Stomach (tissue), 19 donors: ENCODE measurements around the gene APOBEC3A. TPM values are rescaled to one million over a fixed set of nuclear protein-coding genes. Genes with fewer than 3 reads are reported as not detected.
A peak's percentile ranks its signal among the peaks of the same experiment; 100 is the strongest.

Experiments
- DNase-seq, 2 donors: peaks; one replicate each; pipeline versions ENCODE4 v3.0.0 to v3.0.0-alpha.2; 2013 to 2019
- H3K27ac ChIP-seq, 5 donors: fragments of 200-600 bp in 4 of 5; sonication (generic) in 4 of 5; one replicate each; pipeline ENCODE4 v1.5.1; 2013 to 2019; ENCODE audit warnings: mild to moderate bottlenecking in 1 of 5, moderate library complexity in 1 of 5
- H3K27me3 ChIP-seq, 3 donors: fragments of 200-600 bp; sonication (generic); one replicate each; pipeline ENCODE4 v1.5.1; 2017 to 2019; ENCODE audit warnings: mixed run types in 1 of 3
- H3K36me3 ChIP-seq, 4 donors: fragments of 200-600 bp; sonication (generic); 1 replicate in 3 of 4; 2 replicates in 1 of 4; pipeline ENCODE4 v1.5.1; 2016 to 2019
- H3K4me1 ChIP-seq, 4 donors: fragments of 200-600 bp; sonication (generic); one replicate each; pipeline ENCODE4 v1.5.1; 2016 to 2019
- H3K4me3 ChIP-seq, 4 donors: fragments of 200-600 bp; sonication (generic) in 3 of 4; one replicate each; pipeline ENCODE4 v1.5.1; 2016 to 2019; ENCODE audit warnings: mild to moderate bottlenecking in 1 of 4
- H3K9me3 ChIP-seq, 4 donors: fragments of 200-600 bp; sonication (generic); one replicate each; pipeline ENCODE4 v1.5.1; 2016 to 2019
- CTCF ChIP-seq, 7 experiments: fragments of 450-650 bp in 4 of 7; fragments of 200-600 bp in 3 of 7; sonication (generic) in 3 of 7; IDR thresholded peaks; one replicate each; pipeline ENCODE4 v1.5.1; 2016 to 2019; ENCODE audit warnings: antibody characterized with exemption in 7 of 7, control low read depth in 2 of 7, mild to moderate bottlenecking in 1 of 7
- EP300 ChIP-seq: sonication (generic); formaldehyde crosslinking; IDR thresholded peaks from one replicate; pipeline ENCODE4 v1.6.1; 2017; ENCODE audit warnings: antibody characterized with exemption
- POLR2A ChIP-seq, 4 donors: fragments of 450-650 bp; IDR thresholded peaks; one replicate each; pipeline ENCODE4 v1.6.1; 2016; ENCODE audit warnings: antibody characterized with exemption in 4 of 4, control low read depth in 2 of 4, mild to moderate bottlenecking in 1 of 4, moderate library complexity in 1 of 4
- POLR2AphosphoS5 ChIP-seq, 3 donors: sonication (generic); formaldehyde crosslinking; IDR thresholded peaks; one replicate each; pipeline ENCODE4 v1.6.1; 2016; ENCODE audit warnings: antibody characterized with exemption in 3 of 3
- WGBS, 5 donors: extraction: QIAGEN DNeasy Blood & Tissue Kit in 3 of 5; methylation state at CpG; one replicate each; pipeline versions ENCODE4 v1.1.5 to v1.1.7; 2013 to 2018; 5-methylcytosine and 5-hydroxymethylcytosine counted together
- intact Hi-C: fragments of 100-400 bp; cut with DNase I; formaldehyde crosslinking; loops from one replicate; pipeline ENCODE4 v1.15.1; 2023; ENCODE audit warnings: low total_unique reads
- long read RNA-seq, 10 donors: transcript quantifications; one replicate each; lab custom pipeline, GENCODE V29; 2026
- polyA plus RNA-seq, 3 donors: library from polyadenylated mRNA; stranded (reverse); fragments of 200-250 nt; gene quantifications; one replicate each; pipeline ENCODE4 v1.2.3, GENCODE V29; 2013
- total RNA-seq, 5 donors: library from RNA; depleted of rRNA; stranded (reverse); fragments of >200 nt; gene quantifications; one replicate each; pipeline versions ENCODE4 v1.1.0 to v1.2.3, GENCODE V29; 2014 to 2016
- donor health status: healthy with polysubstance abuse.
- donor health status: Bipolar disorder and iron deficiency.
- donor health status: healthy.

The APOBEC3A gene
- total RNA-seq (1 to 10 TPM in 2 of 5 donors, not detected in 3; 1.8 to 3.3 TPM), polyA plus RNA-seq (1 to 10 TPM in 2 of 3 donors, not detected in 1; 1.2 to 1.9 TPM)
- long read RNA-seq, donor 1, result 0 reads
- long read RNA-seq, donor 2, result 0 reads
- long read RNA-seq, donor 3, result 0 reads
- long read RNA-seq, donor 4, result 0 reads
- long read RNA-seq, donor 5, result 0 reads
- long read RNA-seq, donor 6, result 0 reads
- long read RNA-seq, donor 7, result 0 reads
- long read RNA-seq, donor 8, partial matches to known transcripts, result 0 of 1 reads
- long read RNA-seq, donor 8, other reads (novel, unspliced or antisense), result 0 of 1 reads
- long read RNA-seq, donor 9, result 0 reads
- long read RNA-seq, donor 10, result 0 reads

- 64 to 83% (median 75%) methylated on average over 11 of the region's 11 CpGs for WGBS, 5 donors
- Histone ChIP-seq H3K4me3 (no peak within 1 kb of the TSS), H3K36me3 (no peaks in the 10 kb centered on the region), H3K27ac (peak within 1 kb of the TSS in 2 of 5 donors; percentile 46 to 59), H3K9me3 (no peaks in the 10 kb centered on the region), H3K4me1 (peaks cover 11 to 25% (median 14%) of the 10 kb centered on the region in 4 donors), H3K27me3 (no peaks in the 10 kb centered on the region)
- TF ChIP-seq POLR2A (IDR thresholded peaks at IDR 0.05) (no peak), CTCF (IDR thresholded peaks at IDR 0.05) (no peak), POLR2AphosphoS5 (IDR thresholded peaks at IDR 0.05) (no peak), EP300 (no peak)
- intact Hi-C loops, result no loop called here
- DNase-seq, result peak; percentile 62 to 63
These were observed at the start of gene APOBEC3A for GRCh38 chr22:38957046-38957770. APOBEC3A (plus strand) TSS chr22:38957609; CDS start chr22:38957692, 83 bp downstream.

DNA sequence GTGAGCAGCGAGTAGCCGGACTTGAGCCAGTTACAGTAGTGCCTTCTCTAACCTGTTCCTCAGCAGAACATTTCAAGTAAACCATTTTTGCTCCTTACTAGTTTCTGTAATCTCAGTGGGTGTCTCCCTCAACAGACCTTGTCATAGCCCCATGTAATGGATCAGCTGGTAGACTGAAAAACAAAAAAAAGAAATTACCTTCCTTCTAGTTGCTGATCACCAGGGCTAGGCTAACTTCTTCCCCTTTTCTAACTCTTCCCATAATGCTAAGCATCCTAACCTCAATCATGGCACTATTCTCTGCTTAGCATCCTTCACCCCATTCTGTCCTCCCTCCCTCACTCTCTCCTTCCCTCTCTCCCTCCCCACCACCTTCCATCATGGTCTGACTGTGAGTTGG is 49.6 kb upstream of the APOBEC3A start:
- no peak overlapping the region for H3K4me3 ChIP-seq
- 32 to 75% (median 66%) methylated on average over 2 of the region's 2 CpGs for WGBS, 5 donors

DNA sequence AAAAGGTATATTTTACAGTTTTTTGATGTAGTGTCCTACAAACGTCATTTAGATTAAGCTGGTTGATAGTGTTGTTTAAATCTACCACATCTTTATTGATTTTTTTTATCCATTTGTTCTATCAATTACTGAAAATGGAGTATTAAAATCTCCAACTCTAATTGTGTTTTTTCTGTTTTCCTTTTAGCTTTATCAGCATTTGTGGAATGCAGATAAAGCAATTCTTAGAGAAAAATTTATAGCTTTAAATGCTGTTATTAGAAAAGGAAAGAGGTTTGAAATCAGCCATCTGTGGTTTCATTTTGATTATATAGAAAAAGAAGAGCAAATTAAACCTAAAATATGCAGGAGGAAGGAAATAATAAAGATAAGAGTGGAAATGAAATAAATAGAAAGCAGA is 46.0 kb upstream of the APOBEC3A start:
- TF ChIP-seq POLR2AphosphoS5 (IDR thresholded peaks at IDR 0.05), result no peak
- no peak for TF ChIP-seq EP300
- no peak for TF ChIP-seq CTCF (IDR thresholded peaks at IDR 0.05)
- no peak for TF ChIP-seq POLR2A (IDR thresholded peaks at IDR 0.05)
- no peaks in the 10 kb centered on the region for H3K9me3 ChIP-seq
- H3K36me3 ChIP-seq, result no peaks in the 10 kb centered on the region
- no peak for DNase-seq
- H3K27ac ChIP-seq, result no peak overlapping the region
- 14 to 55% (median 31%) methylated on average over 1 of the region's 1 CpG for WGBS, 5 donors
- no peak overlapping the region for H3K4me3 ChIP-seq
- peaks cover 0 to 14% (median 0%) of the 10 kb centered on the region in 3 donors for H3K27me3 ChIP-seq
- intact Hi-C loops, result no loop called here
- no peaks in the 10 kb centered on the region for H3K4me1 ChIP-seq

More for the DNA sequence above, 49.6 kb upstream of the APOBEC3A start:
- Histone ChIP-seq H3K27me3 (peaks cover 0 to 14% (median 0%) of the 10 kb centered on the region in 3 donors), H3K9me3 (no peaks in the 10 kb centered on the region), H3K27ac (no peak overlapping the region), H3K4me1 (no peaks in the 10 kb centered on the region), H3K36me3 (no peaks in the 10 kb centered on the region)
- intact Hi-C loops, result no loop called here
- no peak for DNase-seq
- TF ChIP-seq POLR2AphosphoS5 (IDR thresholded peaks at IDR 0.05) (no peak), EP300 (no peak)

- peak overlapping the region in 1 of 5 donors; percentile 22 for H3K27ac ChIP-seq
- TF ChIP-seq POLR2AphosphoS5 (IDR thresholded peaks at IDR 0.05), result no peak
- no peak for TF ChIP-seq EP300
- no peak for TF ChIP-seq CTCF (IDR thresholded peaks at IDR 0.05)
- no peak for TF ChIP-seq POLR2A (IDR thresholded peaks at IDR 0.05)
- WGBS, 5 donors, result 81 to 95% (median 91%) methylated on average over 1 of the region's 1 CpG
- H3K4me3 ChIP-seq, result no peak overlapping the region
- H3K27me3 ChIP-seq, result no peaks in the 10 kb centered on the region
- peaks cover 19 to 41% (median 27%) of the 10 kb centered on the region in 4 donors for H3K4me1 ChIP-seq
- peak in 1 of 2 donors; percentile 50 for DNase-seq
- intact Hi-C loops, result no loop called here
- no peaks in the 10 kb centered on the region for H3K9me3 ChIP-seq
- H3K36me3 ChIP-seq, result no peaks in the 10 kb centered on the region
These were observed 37.7 kb upstream of the APOBEC3A start for GRCh38 chr22:38919631-38920190.
